HepG2 (cell line): ENCODE results near the gene PIGZ. TPM values are rescaled to one million over a fixed set of nuclear protein-coding genes. Genes with fewer than 3 reads are reported as not detected.
A peak's percentile ranks its signal among the peaks of the same experiment; 100 is the strongest.

Experiments used
- ATAC-seq: fragments of 200-7000 bp; cut with Tn5 transposase; 3 replicates; pipeline ENCODE4 v1.9.1; 2020; ENCODE audit warnings: mild to moderate bottlenecking, moderate library complexity
- BruUV-seq: library from RNA; stranded (reverse); fragments of 400-500 nt; replicated peaks from 2 replicates; lab custom pipeline; 2021; lab: Mats Ljungman, UMichigan
- CTCF ChIA-PET: fragments of 300-600 bp; formaldehyde crosslinking; extraction: SDS; loops from one replicate; lab custom pipeline; 2021; ENCODE audit warnings: low total read pairs, inconsistent platforms, low intra/inter-chr PET ratio; lab: Yijun Ruan, JAX
- POLR2A ChIA-PET: fragments of 350-600 bp; sonication (Branson Sonifier 250); formaldehyde crosslinking; loops from one replicate; lab custom pipeline; 2020; ENCODE audit warnings: antibody characterized with exemption, inconsistent platforms; lab: Yijun Ruan, JAX
- DNase-seq: peaks from one replicate; pipeline ENCODE4 v3.0.0-alpha.2; 2015; ENCODE audit warnings: low spot score
- FAIRE-seq: peaks from 3 replicates; lab custom pipeline; 2011; peaks lifted over from hg19 to GRCh38; lab: Jason Lieb, UNC
- H2AFZ ChIP-seq: one replicate; pipeline ENCODE4 v1.6.1; 2011; ENCODE audit warnings: low read length, inconsistent platforms
- H3K27ac ChIP-seq: fragments of 300-600 bp; 3 replicates; pipeline ENCODE4 v1.8.0; 2011; ENCODE audit warnings: mixed run types, mild to moderate bottlenecking, mixed read lengths, low read length, inconsistent platforms; ENCODE audit not compliant: insufficient read depth; ENCODE audit errors: extremely low read length
- H3K27me3 ChIP-seq, 2 experiments: fragments of 200-600 bp in 1 of 2; 2 replicates in 1 of 2; 3 replicates in 1 of 2; pipeline versions ENCODE4 v1.6.0 to v1.8.0; 2011; ENCODE audit warnings: low read length in 2 of 2, mild to moderate bottlenecking in 2 of 2, moderate library complexity in 2 of 2, inconsistent platforms in 1 of 2; ENCODE audit not compliant: insufficient read depth in 2 of 2, control insufficient read depth in 1 of 2
- H3K36me3 ChIP-seq, 2 experiments: fragments of 200-600 bp in 1 of 2; replicated peaks in 1 of 2; 2 replicates in 1 of 2; 3 replicates in 1 of 2; pipeline versions ENCODE4 v1.5.1 to v1.8.0; 2011; ENCODE audit warnings: low read length in 2 of 2, inconsistent platforms in 1 of 2; ENCODE audit not compliant: insufficient read depth in 2 of 2, control insufficient read depth in 1 of 2
- H3K4me1 ChIP-seq: 2 replicates; pipeline ENCODE4 v1.5.1; 2012; ENCODE audit warnings: low read length, inconsistent platforms; ENCODE audit not compliant: insufficient read depth
- H3K4me2 ChIP-seq: 2 replicates; pipeline ENCODE4 v1.6.0; 2011; ENCODE audit warnings: low read depth, low read length, inconsistent platforms
- H3K4me3 ChIP-seq, 3 experiments: fragments of 200-600 bp in 1 of 3; sonication (generic), shearing (Covaris generic) in 1 of 3; replicated peaks in 1 of 3; 2 replicates each; pipeline ENCODE4 v1.5.1; 2011 to 2016; ENCODE audit warnings: low read length in 3 of 3, inconsistent platforms in 2 of 3, low read depth in 2 of 3, mild to moderate bottlenecking in 2 of 3, control low read depth in 1 of 3, mixed read lengths in 1 of 3; ENCODE audit not compliant: insufficient read depth in 1 of 3
- H3K79me2 ChIP-seq: one replicate; pipeline ENCODE4 v1.6.1; 2011; ENCODE audit warnings: low read length, inconsistent platforms; ENCODE audit not compliant: insufficient read depth
- H3K9ac ChIP-seq: 2 replicates; pipeline ENCODE4 v1.6.0; 2011; ENCODE audit warnings: mild to moderate bottlenecking, low read depth, low read length, inconsistent platforms; ENCODE audit not compliant: insufficient read depth
- H3K9me3 ChIP-seq: 2 replicates; pipeline ENCODE4 v1.5.1; 2012; ENCODE audit warnings: mild to moderate bottlenecking, low read length
- H4K20me1 ChIP-seq: 2 replicates; pipeline ENCODE4 v1.6.0; 2011; ENCODE audit warnings: inconsistent platforms, mild to moderate bottlenecking, low read length, moderate library complexity; ENCODE audit not compliant: insufficient read depth
- ARNTL ChIP-seq: sonication (generic); formaldehyde crosslinking; IDR thresholded peaks from 2 replicates; pipeline ENCODE4 v1.4.0; 2020; ENCODE audit warnings: mild to moderate bottlenecking, missing genetic modification reagents
- CHD2 ChIP-seq: IDR thresholded peaks from 2 replicates; pipeline ENCODE4 v1.6.1; 2011; ENCODE audit warnings: low read depth, low read length, improper control_type of control experiment
- GABPB1 ChIP-seq: IDR thresholded peaks from 2 replicates; pipeline ENCODE4 v1.6.1; 2016; ENCODE audit warnings: mild to moderate bottlenecking, missing genetic modification reagents, moderate library complexity, missing compliant biosample characterization
- GATAD2A ChIP-seq: IDR thresholded peaks from 2 replicates; pipeline ENCODE4 v1.6.1; 2016
- NFIB ChIP-seq: sonication (generic); formaldehyde crosslinking; IDR thresholded peaks from 2 replicates; pipeline ENCODE4 v1.9.0; 2021; ENCODE audit warnings: missing genetic modification reagents, mild to moderate bottlenecking, borderline replicate concordance
- THAP11 ChIP-seq: IDR thresholded peaks from 2 replicates; pipeline ENCODE4 v1.6.1; 2016; ENCODE audit warnings: missing biosample characterization, missing genetic modification reagents
- ZFP62 ChIP-seq: sonication (generic); formaldehyde crosslinking; IDR thresholded peaks from 2 replicates; pipeline ENCODE4 v1.4.0; 2020; ENCODE audit warnings: missing genetic modification reagents
- ZMAT5 ChIP-seq: sonication (generic); formaldehyde crosslinking; IDR thresholded peaks from 2 replicates; pipeline ENCODE4 v1.5.0; 2020; ENCODE audit warnings: mild to moderate bottlenecking, low read depth, missing genetic modification reagents, borderline replicate concordance
- ZMYM3 ChIP-seq: sonication (generic); formaldehyde crosslinking; IDR thresholded peaks from 2 replicates; pipeline ENCODE4 v1.5.1; 2020; ENCODE audit warnings: mild to moderate bottlenecking, missing genetic modification reagents
- ZNF160 ChIP-seq: sonication (generic); formaldehyde crosslinking; IDR thresholded peaks from 2 replicates; pipeline ENCODE4 v1.8.0; 2022; ENCODE audit warnings: mild to moderate bottlenecking, inconsistent platforms, missing genetic modification reagents
- ZNF17 ChIP-seq: sonication (generic); formaldehyde crosslinking; IDR thresholded peaks from 2 replicates; pipeline ENCODE4 v1.5.0; 2020; ENCODE audit warnings: mild to moderate bottlenecking, missing genetic modification reagents
- ZNF598 ChIP-seq: sonication (generic); formaldehyde crosslinking; IDR thresholded peaks from 2 replicates; pipeline ENCODE4 v1.5.1; 2020; ENCODE audit warnings: mild to moderate bottlenecking, missing genetic modification reagents, borderline replicate concordance
- ZNF619 ChIP-seq: sonication (generic); formaldehyde crosslinking; IDR thresholded peaks from 2 replicates; pipeline ENCODE4 v1.4.0; 2020; ENCODE audit warnings: mild to moderate bottlenecking, missing genetic modification reagents
- ZNF687 ChIP-seq: sonication (generic); formaldehyde crosslinking; IDR thresholded peaks from 2 replicates; pipeline ENCODE4 v1.5.1; 2020; ENCODE audit warnings: mild to moderate bottlenecking, missing genetic modification reagents, moderate library complexity
- ZNF703 ChIP-seq: sonication (generic); formaldehyde crosslinking; IDR thresholded peaks from 2 replicates; pipeline ENCODE4 v1.5.1; 2020; ENCODE audit warnings: missing genetic modification reagents, mild to moderate bottlenecking, moderate library complexity, borderline replicate concordance
- ZXDC ChIP-seq: sonication (generic); formaldehyde crosslinking; IDR thresholded peaks from 2 replicates; pipeline ENCODE4 v1.5.0; 2020; ENCODE audit warnings: mild to moderate bottlenecking, missing genetic modification reagents
- WGBS: methylation state at CpG from one replicate; pipeline ENCODE4 v1.1.6; 2017; ENCODE audit warnings: low lambda C conversion rate; 5-methylcytosine and 5-hydroxymethylcytosine counted together
- in situ Hi-C: cut with HindIII; loops from 2 replicates; pipeline ENCODE4 v1.10.0; 2017; ENCODE audit warnings: low pct_unique_long_range_greater_than_20kb; ENCODE audit not compliant: extremely low pct_ligation_motif_present
- intact Hi-C: fragments of 100-400 bp; cut with micrococcal nuclease; formaldehyde crosslinking; loops from one replicate; pipeline ENCODE4 v1.10.0; 2022; ENCODE audit not compliant: unreplicated experiment
- polyA plus RNA-seq, 8 experiments: library from polyadenylated mRNA; depleted of rRNA in 3 of 8; stranded (reverse) in 7 of 8; unstranded in 1 of 8; fragments of >200 nt; fragmentation: Illumina TruSeq in 4 of 8; extraction: Trizol in 4 of 8; gene quantifications; 2 replicates each; pipeline versions ENCODE4 v1.2.1 to v1.2.3, GENCODE V29; 2011 to 2016; ENCODE audit warnings: low read depth in 4 of 8, missing spikeins in 1 of 8, mixed read lengths in 1 of 8; ENCODE audit not compliant: insufficient read depth in 1 of 8
- total RNA-seq, 5 experiments: library from RNA; depleted of rRNA; stranded (reverse); fragments of >200 nt; fragmentation: Illumina TruSeq; extraction: Trizol; gene quantifications; 2 replicates each; pipeline ENCODE4 v1.2.3, GENCODE V29; 2016; ENCODE audit warnings: low read depth in 1 of 5
- TF ChIP-seq, protein P1 (sequence below): sonication (generic); formaldehyde crosslinking; IDR thresholded peaks from 2 replicates; pipeline ENCODE4 v1.5.0; 2020; ENCODE audit warnings: mild to moderate bottlenecking, missing genetic modification reagents

The PIGZ gene
- total and polyA plus RNA-seq, 2 of the 13 experiments (the other 11 are each of a cell fraction or from before 2014, with no cell fraction given), result 4.7 to 60.5 TPM

DNA sequence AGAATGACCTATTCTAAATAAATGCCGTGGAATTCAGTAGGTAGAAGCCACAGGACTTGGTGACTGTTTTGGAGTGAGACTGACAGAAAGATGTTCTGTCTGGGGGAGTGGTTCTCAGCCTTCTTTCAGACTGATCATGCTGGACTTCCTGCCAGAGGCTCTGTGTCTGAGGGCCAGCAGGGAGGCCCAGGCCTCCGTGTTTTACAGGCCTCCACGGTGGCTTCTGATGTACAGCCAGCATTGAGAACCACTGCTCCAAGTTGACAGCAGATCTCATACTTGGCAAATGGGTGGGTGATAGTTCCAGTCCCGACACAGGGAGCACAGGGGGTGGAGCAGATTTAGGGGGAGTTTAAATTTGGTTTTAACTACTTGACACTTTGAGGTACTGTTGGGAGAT lies 6.7 kb upstream of the PIGZ start:
- H3K27ac ChIP-seq, result peak overlapping the region; percentile 30
- no peak overlapping the region; the same call in 1 of the 2 replicates for H3K9ac ChIP-seq
- H4K20me1 ChIP-seq, result no peaks in the 10 kb centered on the region
- FAIRE-seq (no peak), DNase-seq (no peak), ATAC-seq (peak; percentile 21; the same call in 2 of the 3 replicates)
- in situ Hi-C loops, result loop anchor here (5.0 to 25.0 kb wide), 2 partner anchors 57 to 537 kb away; no protein-coding TSS in a partner anchor
- H3K9me3 ChIP-seq, result no peaks in the 10 kb centered on the region
- WGBS, result 31% methylated on average over 4 of the region's 4 CpGs
- H2AFZ ChIP-seq, result no peak overlapping the region
- H3K4me3 ChIP-seq, result no peak overlapping the region
- CTCF ChIA-PET, result no interaction called here
- H3K4me2 ChIP-seq, result peak overlapping the region; percentile 31; the same call in 1 of the 2 replicates
- H3K79me2 ChIP-seq, result no peaks in the 10 kb centered on the region
- no TSS peak for BruUV-seq
- POLR2A ChIA-PET, result no interaction called here
- intact Hi-C loops, result loop anchor here (10.0 kb wide), 1 partner anchor 209 kb away; no protein-coding TSS in a partner anchor
- no peaks in the 10 kb centered on the region for H3K36me3 ChIP-seq
- peaks cover 52% of the 10 kb centered on the region for H3K4me1 ChIP-seq
- no peaks in the 10 kb centered on the region for H3K27me3 ChIP-seq
- TF ChIP-seq ZXDC (CRISPR knock-in tag), result no peak
- no peak for TF ChIP-seq THAP11 (CRISPR knock-in tag)
- TF ChIP-seq ZNF619 (CRISPR knock-in tag), result no peak
- TF ChIP-seq, protein P1, sequence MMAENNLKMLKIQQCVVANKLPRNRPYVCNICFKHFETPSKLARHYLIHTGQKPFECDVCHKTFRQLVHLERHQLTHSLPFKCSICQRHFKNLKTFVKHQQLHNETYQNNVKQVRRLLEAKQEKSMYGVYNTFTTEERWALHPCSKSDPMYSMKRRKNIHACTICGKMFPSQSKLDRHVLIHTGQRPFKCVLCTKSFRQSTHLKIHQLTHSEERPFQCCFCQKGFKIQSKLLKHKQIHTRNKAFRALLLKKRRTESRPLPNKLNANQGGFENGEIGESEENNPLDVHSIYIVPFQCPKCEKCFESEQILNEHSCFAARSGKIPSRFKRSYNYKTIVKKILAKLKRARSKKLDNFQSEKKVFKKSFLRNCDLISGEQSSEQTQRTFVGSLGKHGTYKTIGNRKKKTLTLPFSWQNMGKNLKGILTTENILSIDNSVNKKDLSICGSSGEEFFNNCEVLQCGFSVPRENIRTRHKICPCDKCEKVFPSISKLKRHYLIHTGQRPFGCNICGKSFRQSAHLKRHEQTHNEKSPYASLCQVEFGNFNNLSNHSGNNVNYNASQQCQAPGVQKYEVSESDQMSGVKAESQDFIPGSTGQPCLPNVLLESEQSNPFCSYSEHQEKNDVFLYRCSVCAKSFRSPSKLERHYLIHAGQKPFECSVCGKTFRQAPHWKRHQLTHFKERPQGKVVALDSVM, result peak; percentile 95
- TF ChIP-seq ZFP62 (CRISPR knock-in tag), result no peak
- no peak for TF ChIP-seq GATAD2A (CRISPR knock-in tag)
- no peak for TF ChIP-seq ZNF598 (CRISPR knock-in tag)
- no peak for TF ChIP-seq GABPB1
- TF ChIP-seq ARNTL (CRISPR knock-in tag), result no peak
- no peak for TF ChIP-seq ZNF160
- peak; percentile 16; the same call in 1 of the 2 replicates for TF ChIP-seq ZNF687 (CRISPR knock-in tag)
- no peak for TF ChIP-seq ZMYM3
- no peak for TF ChIP-seq CHD2
- no peak for TF ChIP-seq ZMAT5
- no peak for TF ChIP-seq ZNF17 (CRISPR knock-in tag)
- TF ChIP-seq ZNF703 (CRISPR knock-in tag), result no peak
- no peak for TF ChIP-seq NFIB (CRISPR knock-in tag)
